ENCODE measurements around the gene KRTAP4-16.
"Not testable (repeated sequence)": the region's sequence is repeated elsewhere in the genome, so short reads cannot be mapped to it uniquely, and the experiment has no call there.

The KRTAP4-16 gene

DNA sequence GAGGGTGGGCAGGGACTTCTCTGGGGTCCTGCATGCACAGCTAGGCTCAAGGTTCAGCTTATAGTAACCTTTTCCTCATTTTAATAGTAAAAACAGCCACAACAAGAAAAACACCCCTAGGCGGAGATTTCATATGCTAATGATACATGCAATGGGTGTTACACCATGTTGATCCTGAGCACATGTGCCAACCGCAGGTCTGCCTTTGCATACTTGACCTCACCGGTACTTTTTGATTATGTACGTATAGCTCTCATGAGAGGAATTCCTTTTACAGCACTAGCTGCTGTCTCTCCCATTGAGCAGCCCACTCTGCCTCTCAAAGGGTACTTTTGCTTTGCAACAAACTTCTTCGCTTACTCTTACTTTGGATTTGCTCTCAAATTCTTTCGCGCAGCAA is 6.0 kb downstream of the KRTAP4-16 start:
- H3K27me3 ChIP-seq (ENCODE audit: low read depth, low read length), result no peaks in the 10 kb centered on the region
- H3K36me3 ChIP-seq (ENCODE audit: control insufficient read depth in 1 of 2, insufficient read depth in 2 of 2, low read length in 2 of 2), result no peaks in the 10 kb centered on the region
- no peak overlapping the region for H3K4me3 ChIP-seq (ENCODE audit: low read depth in 1 of 2, low read length in 2 of 2)
- H3K27ac ChIP-seq (ENCODE audit: low read length), result no peak overlapping the region
- H3K9me3 ChIP-seq (ENCODE audit: control insufficient read depth in 1 of 2, low read length in 2 of 2), result no peaks in the 10 kb centered on the region
- no peaks in the 10 kb centered on the region for H3K4me1 ChIP-seq (ENCODE audit: control insufficient read depth in 1 of 2, insufficient read depth in 2 of 2, low read length in 2 of 2)

DNA sequence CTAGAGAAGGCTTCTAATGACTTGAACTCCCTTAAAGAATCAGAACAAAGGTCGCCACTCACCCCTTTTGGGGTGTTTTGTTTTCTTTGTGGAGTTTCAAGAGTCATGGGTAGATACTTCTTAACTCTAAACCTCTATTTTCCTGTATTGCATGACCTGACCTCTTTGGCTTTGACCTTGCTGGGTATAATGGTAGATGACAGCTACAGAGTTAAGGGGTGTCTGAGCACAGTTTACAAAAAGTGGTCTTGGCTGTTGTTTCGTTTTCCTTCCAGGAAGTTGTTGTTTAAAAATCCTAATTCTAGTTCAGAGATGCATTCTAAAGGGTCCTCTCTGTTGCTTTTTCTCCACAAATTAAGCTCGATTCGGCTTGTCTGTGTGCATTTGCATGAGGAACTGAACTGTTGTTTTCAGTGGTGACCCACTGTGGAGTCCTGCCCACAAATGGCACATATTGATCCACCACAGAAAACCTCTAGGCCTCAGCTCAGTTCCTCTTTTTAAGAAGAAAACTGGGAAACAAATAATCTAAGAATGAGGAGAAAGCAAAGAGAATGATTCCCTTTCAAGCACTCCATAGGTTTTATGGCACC is 13.2 kb downstream of the KRTAP4-16 start:
- H3K4me3 ChIP-seq (ENCODE audit: low read depth in 1 of 2, low read length in 2 of 2); H3K9me3 ChIP-seq (ENCODE audit: control insufficient read depth in 1 of 2, low read length in 2 of 2); H3K4me1 ChIP-seq (ENCODE audit: control insufficient read depth in 1 of 2, insufficient read depth in 2 of 2, low read length in 2 of 2); H3K27me3 ChIP-seq (ENCODE audit: low read depth, low read length); H3K36me3 ChIP-seq (ENCODE audit: control insufficient read depth in 1 of 2, insufficient read depth in 2 of 2, low read length in 2 of 2); H3K27ac ChIP-seq (ENCODE audit: low read length): not testable (repeated sequence)

DNA sequence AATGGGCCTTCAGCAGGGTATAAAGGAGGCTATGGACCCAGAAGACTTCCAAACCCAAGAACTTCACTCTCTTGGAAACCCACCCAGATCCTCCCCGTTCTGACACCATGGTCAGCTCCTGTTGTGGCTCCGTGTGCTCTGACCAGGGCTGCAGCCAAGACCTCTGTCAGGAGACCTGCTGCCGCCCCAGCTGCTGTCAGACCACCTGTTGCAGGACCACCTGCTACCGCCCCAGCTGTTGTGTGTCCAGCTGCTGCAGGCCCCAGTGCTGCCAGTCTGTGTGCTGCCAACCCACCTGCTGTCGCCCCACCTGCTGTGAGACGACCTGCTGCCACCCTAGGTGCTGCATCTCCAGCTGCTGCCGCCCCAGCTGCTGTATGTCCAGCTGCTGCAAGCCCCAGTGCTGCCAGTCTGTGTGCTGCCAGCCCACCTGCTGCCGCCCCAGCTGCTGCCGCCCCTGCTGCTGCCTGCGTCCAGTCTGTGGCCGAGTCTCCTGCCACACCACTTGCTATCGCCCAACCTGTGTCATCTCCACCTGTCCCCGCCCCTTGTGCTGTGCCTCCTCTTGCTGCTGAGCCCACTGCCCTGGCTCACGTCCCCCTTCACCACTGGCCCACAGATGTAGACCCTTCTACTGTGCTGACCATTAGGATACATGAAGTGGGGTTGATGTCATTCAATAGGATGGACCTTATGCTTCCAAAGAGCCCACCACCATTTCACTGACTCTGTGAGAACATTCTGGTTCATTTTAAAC is 17.7 kb downstream of the KRTAP4-16 start, which contains the start of gene KRTAP4-7:
TSS of gene KRTAP4-7 (plus strand) at position 51 of the 757 bp plus-strand sequence. CDS start at position 108, 57 bp downstream.
- H3K4me1 ChIP-seq (ENCODE audit: control insufficient read depth in 1 of 2, insufficient read depth in 2 of 2, low read length in 2 of 2); H3K9me3 ChIP-seq (ENCODE audit: control insufficient read depth in 1 of 2, low read length in 2 of 2); H3K27me3 ChIP-seq (ENCODE audit: low read depth, low read length); H3K4me3 ChIP-seq (ENCODE audit: low read depth in 1 of 2, low read length in 2 of 2); H3K27ac ChIP-seq (ENCODE audit: low read length); H3K36me3 ChIP-seq (ENCODE audit: control insufficient read depth in 1 of 2, insufficient read depth in 2 of 2, low read length in 2 of 2): not testable (repeated sequence)

DNA sequence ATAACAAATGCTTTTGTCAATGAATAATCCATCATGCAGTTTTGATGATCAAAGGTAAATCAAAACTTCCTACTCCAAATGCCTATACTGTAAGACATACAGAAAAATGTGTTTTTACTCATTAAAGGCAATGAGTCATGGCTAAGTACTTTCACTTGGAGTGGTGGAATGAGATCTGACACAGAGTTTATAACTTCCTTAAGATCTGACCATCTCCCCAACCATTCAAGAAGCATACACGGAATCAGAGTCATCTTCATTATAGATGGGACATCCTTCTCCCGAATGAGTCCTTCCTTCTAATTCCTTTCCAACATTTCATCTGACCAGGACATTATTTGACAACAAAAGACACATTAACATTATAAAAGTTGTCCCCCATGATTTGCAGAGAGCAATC is 18.6 kb downstream of the KRTAP4-16 start:
- not testable (repeated sequence) for H3K4me3 ChIP-seq (ENCODE audit: low read depth in 1 of 2, low read length in 2 of 2); H3K36me3 ChIP-seq (ENCODE audit: control insufficient read depth in 1 of 2, insufficient read depth in 2 of 2, low read length in 2 of 2); H3K4me1 ChIP-seq (ENCODE audit: control insufficient read depth in 1 of 2, insufficient read depth in 2 of 2, low read length in 2 of 2); H3K27ac ChIP-seq (ENCODE audit: low read length); H3K27me3 ChIP-seq (ENCODE audit: low read depth, low read length); H3K9me3 ChIP-seq (ENCODE audit: control insufficient read depth in 1 of 2, low read length in 2 of 2)

DNA sequence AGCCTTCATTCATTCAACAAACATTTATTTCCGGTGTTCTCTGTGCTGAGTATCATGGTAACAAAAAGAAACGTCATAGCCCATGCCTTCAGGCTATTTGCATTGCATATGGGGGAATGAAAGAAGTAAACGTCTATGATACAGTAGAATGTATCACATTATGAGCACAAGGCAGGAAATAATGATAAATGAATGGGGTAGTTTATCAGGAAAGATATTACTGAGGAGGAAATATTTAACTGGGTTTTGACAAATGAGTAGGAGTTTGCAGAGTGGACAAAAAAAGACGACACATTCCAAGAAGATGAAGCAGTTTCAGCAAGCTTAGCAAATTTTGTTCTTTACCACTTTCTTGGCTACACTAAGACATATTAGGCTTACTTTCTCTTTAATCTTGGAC is 19.4 kb downstream of the KRTAP4-16 start:
- Histone ChIP-seq H3K27ac (ENCODE audit: low read length) (no peak overlapping the region), H3K9me3 (ENCODE audit: control insufficient read depth in 1 of 2, low read length in 2 of 2) (no peaks in the 10 kb centered on the region), H3K4me3 (ENCODE audit: low read depth in 1 of 2, low read length in 2 of 2) (no peak overlapping the region), H3K36me3 (ENCODE audit: control insufficient read depth in 1 of 2, insufficient read depth in 2 of 2, low read length in 2 of 2) (no peaks in the 10 kb centered on the region), H3K27me3 (ENCODE audit: low read depth, low read length) (no peaks in the 10 kb centered on the region), H3K4me1 (ENCODE audit: control insufficient read depth in 1 of 2, insufficient read depth in 2 of 2, low read length in 2 of 2) (no peaks in the 10 kb centered on the region)

DNA sequence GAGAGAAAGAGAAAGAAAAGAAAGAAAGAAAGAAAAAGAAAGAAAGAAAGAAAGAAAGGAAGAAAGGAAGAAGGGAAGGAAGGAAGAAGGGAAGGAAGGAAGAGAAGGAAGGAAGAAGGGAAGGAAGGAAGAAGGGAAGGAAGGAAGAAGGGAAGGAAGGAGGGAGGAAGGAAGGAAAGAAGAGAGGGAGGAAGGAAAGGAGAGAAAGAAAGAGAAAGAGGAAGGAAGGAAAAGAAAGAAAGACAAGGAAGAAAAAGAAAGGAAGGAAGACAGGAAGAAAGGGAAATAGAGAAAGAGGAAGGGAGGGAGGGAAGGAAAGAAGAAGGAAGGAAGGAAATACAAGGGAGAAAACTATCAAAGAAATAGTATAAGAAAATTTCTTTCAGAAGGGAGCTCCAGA is 25.2 kb downstream of the KRTAP4-16 start:
- H3K36me3 ChIP-seq (ENCODE audit: control insufficient read depth in 1 of 2, insufficient read depth in 2 of 2, low read length in 2 of 2), result no peaks in the 10 kb centered on the region
- no peaks in the 10 kb centered on the region for H3K9me3 ChIP-seq (ENCODE audit: control insufficient read depth in 1 of 2, low read length in 2 of 2)
- H3K4me3 ChIP-seq (ENCODE audit: low read depth in 1 of 2, low read length in 2 of 2), result no peak overlapping the region
- H3K27ac ChIP-seq (ENCODE audit: low read length), result no peak overlapping the region
- no peaks in the 10 kb centered on the region for H3K4me1 ChIP-seq (ENCODE audit: control insufficient read depth in 1 of 2, insufficient read depth in 2 of 2, low read length in 2 of 2)
- no peaks in the 10 kb centered on the region for H3K27me3 ChIP-seq (ENCODE audit: low read depth, low read length)

DNA sequence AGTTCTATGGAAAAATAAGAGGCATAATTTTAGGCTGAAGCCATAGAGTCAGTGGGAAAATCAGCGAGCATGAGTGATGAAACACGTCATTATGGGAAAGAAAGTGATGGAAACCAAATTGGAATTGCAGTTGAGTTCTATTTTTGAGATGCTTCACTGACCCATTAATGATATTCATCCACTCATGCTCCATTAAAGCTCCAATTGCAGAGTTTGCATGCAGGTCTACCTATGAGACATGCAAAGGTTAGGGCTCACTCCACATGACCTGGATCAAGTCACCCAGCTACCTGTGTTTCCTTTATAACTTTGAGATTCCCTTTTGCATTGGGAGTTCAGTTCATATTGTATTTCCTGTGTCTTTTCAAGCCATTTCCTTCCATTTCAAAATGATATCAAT is 28.3 kb downstream of the KRTAP4-16 start:
- H3K27ac ChIP-seq (ENCODE audit: low read length), result no peak overlapping the region
- no peak overlapping the region for H3K4me3 ChIP-seq (ENCODE audit: low read depth in 1 of 2, low read length in 2 of 2)
- H3K4me1 ChIP-seq (ENCODE audit: control insufficient read depth in 1 of 2, insufficient read depth in 2 of 2, low read length in 2 of 2), result no peaks in the 10 kb centered on the region
- no peaks in the 10 kb centered on the region for H3K36me3 ChIP-seq (ENCODE audit: control insufficient read depth in 1 of 2, insufficient read depth in 2 of 2, low read length in 2 of 2)
- no peaks in the 10 kb centered on the region for H3K27me3 ChIP-seq (ENCODE audit: low read depth, low read length)
- no peaks in the 10 kb centered on the region for H3K9me3 ChIP-seq (ENCODE audit: control insufficient read depth in 1 of 2, low read length in 2 of 2)

DNA sequence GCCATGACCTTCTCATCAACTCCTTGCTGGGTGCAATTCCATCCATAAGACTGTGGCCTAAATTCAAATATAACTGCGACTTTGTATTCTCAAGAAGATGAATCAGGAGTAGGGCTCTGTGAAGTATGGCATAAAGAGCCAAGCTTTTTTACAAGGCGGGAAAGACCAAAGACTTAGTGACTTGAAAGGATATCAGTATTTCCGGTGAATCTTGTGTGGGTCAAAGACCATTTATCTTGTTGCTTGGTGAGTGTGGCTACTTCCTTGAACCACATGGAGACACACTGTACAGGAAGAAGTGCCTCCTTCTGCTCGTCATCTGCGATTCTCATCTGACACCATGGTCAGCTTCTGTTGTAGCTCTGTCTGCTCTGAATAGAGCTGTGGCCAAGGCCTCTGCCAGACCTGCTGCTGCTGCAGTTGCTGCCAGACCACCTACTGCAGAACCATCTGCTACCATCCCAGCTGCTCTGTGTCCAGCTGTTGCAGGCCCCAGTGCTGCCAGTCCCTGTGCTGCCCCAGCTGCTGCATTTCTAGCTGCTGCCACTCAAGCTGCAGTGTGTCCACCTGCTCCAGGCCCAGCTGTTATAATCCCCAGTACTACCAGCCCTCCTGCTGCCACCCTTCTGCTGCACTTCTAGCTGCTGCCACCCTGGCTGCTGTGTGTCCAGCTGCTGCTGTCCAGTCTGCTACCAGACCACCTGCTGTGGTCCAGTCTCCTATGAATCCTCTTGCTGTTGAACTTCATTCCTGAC is 30.2 kb downstream of the KRTAP4-16 start:
- H3K36me3 ChIP-seq (ENCODE audit: control insufficient read depth in 1 of 2, insufficient read depth in 2 of 2, low read length in 2 of 2), result no peaks in the 10 kb centered on the region
- no peaks in the 10 kb centered on the region for H3K4me1 ChIP-seq (ENCODE audit: control insufficient read depth in 1 of 2, insufficient read depth in 2 of 2, low read length in 2 of 2)
- no peaks in the 10 kb centered on the region for H3K27me3 ChIP-seq (ENCODE audit: low read depth, low read length)
- no peaks in the 10 kb centered on the region for H3K9me3 ChIP-seq (ENCODE audit: control insufficient read depth in 1 of 2, low read length in 2 of 2)
- no peak overlapping the region for H3K4me3 ChIP-seq (ENCODE audit: low read depth in 1 of 2, low read length in 2 of 2)
- H3K27ac ChIP-seq (ENCODE audit: low read length), result no peak overlapping the region

DNA sequence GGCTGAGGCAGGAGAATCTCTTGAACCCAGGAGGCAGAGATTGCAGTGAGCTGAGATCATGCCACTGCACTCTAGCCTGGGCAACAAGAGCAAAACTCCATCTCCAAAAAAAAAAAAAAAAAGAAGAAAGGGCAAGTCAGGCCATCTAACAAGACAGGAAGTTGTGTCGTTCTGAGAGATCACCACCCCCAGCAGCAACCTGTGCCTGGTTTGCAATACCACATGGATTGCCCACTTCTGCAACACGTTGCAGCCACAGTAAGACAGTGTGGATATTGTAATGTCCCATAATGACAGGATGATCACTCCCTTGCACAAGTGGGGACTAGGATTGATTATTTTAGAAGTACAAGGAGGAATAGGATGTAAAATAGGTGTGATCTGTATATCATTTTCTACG is 33.0 kb downstream of the KRTAP4-16 start:
- Histone ChIP-seq H3K27me3 (ENCODE audit: low read depth, low read length) (no peaks in the 10 kb centered on the region), H3K9me3 (ENCODE audit: control insufficient read depth in 1 of 2, low read length in 2 of 2) (no peaks in the 10 kb centered on the region), H3K27ac (ENCODE audit: low read length) (no peak overlapping the region), H3K4me3 (ENCODE audit: low read depth in 1 of 2, low read length in 2 of 2) (no peak overlapping the region), H3K4me1 (ENCODE audit: control insufficient read depth in 1 of 2, insufficient read depth in 2 of 2, low read length in 2 of 2) (no peaks in the 10 kb centered on the region), H3K36me3 (ENCODE audit: control insufficient read depth in 1 of 2, insufficient read depth in 2 of 2, low read length in 2 of 2) (no peaks in the 10 kb centered on the region)

DNA sequence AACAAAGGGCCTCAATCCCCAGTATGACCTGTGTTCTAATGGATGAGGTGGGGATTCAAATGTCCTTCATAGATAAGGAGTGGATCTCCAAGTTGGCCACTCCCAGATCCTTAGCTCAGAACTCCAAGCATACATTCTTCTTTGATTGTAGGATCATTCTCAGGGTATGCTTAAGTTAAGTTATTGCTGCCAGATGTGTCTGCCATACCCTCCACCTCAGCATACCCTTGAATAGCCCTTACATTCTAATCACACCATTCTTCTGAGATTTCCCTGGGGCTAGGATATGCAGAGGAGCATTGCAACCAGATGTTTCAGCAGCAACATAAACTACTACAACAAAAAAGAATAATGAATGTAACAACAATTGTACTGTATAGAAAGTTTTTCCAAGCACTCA is 34.7 kb downstream of the KRTAP4-16 start:
- H3K36me3 ChIP-seq (ENCODE audit: control insufficient read depth in 1 of 2, insufficient read depth in 2 of 2, low read length in 2 of 2), result no peaks in the 10 kb centered on the region
- no peaks in the 10 kb centered on the region for H3K9me3 ChIP-seq (ENCODE audit: control insufficient read depth in 1 of 2, low read length in 2 of 2)
- H3K27ac ChIP-seq (ENCODE audit: low read length), result no peak overlapping the region
- no peaks in the 10 kb centered on the region for H3K4me1 ChIP-seq (ENCODE audit: control insufficient read depth in 1 of 2, insufficient read depth in 2 of 2, low read length in 2 of 2)
- H3K4me3 ChIP-seq (ENCODE audit: low read depth in 1 of 2, low read length in 2 of 2), result no peak overlapping the region
- no peaks in the 10 kb centered on the region for H3K27me3 ChIP-seq (ENCODE audit: low read depth, low read length)

DNA sequence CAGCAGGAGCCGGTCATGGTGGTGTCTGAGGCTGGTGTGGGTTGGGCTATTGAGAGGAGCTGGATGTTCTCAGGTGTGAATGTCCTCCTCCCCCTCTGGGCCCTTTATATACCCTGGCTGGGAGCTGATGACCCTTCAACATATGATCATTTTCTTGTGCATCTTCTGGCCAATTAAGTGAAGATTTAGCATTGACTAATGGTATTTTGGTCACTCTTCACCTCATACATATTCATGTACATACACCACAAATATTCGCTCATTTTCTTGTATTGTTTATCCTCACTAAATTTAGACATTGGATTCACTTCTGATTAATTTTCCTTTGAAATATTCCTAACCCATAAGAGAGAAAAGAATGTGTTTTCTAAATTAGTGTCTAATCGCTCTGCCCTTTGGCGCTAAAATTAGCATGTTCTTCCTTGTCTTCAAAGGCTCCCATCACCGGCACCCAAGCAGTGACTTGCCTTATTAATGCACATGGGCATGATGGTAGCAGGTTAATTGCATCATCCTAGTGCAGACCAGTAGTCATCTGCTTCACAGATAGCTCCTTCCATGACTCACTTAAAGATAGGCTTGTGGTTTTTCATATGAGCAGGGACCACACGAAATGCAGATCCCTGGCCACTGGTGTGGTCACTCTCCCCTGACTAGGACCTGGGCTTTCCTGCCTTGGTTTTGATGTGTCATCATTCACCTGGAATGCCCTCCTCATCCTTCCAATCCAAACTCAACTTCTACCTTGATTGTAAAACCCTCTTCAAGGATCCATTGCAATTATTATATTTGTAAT is 36.0 kb downstream of the KRTAP4-16 start, which contains the start of gene KRTAP2-4:
TSS of gene KRTAP2-4 (minus strand) at position 51 of the 796 bp plus-strand sequence. CDS start at position 17, 34 bp downstream.
- no peaks in the 10 kb centered on the region for H3K9me3 ChIP-seq (ENCODE audit: control insufficient read depth in 1 of 2, low read length in 2 of 2)
- H3K27me3 ChIP-seq (ENCODE audit: low read depth, low read length), result no peaks in the 10 kb centered on the region
- H3K4me3 ChIP-seq (ENCODE audit: low read depth in 1 of 2, low read length in 2 of 2), result no peak within 1 kb of the TSS
- H3K36me3 ChIP-seq (ENCODE audit: control insufficient read depth in 1 of 2, insufficient read depth in 2 of 2, low read length in 2 of 2), result peaks cover 0 to 4% of the 10 kb centered on the region in 2 donors
- no peaks in the 10 kb centered on the region for H3K4me1 ChIP-seq (ENCODE audit: control insufficient read depth in 1 of 2, insufficient read depth in 2 of 2, low read length in 2 of 2)
- H3K27ac ChIP-seq (ENCODE audit: low read length), result no peak within 1 kb of the TSS
